GM23338 (cell line): Measurements from ENCODE around the gene FHIP1A. TPM values are rescaled to one million over a fixed set of nuclear protein-coding genes. Genes with fewer than 3 reads are reported as not detected.

ENCODE experiments used
- ATAC-seq: fragments of 200-7000 bp; cut with Tn5 transposase; 3 replicates; pipeline ENCODE4 v1.9.1; 2020
- DNase-seq: peaks from one replicate; pipeline ENCODE4 v3.0.0-alpha.2; 2015; ENCODE audit warnings: low spot score
- H2AFZ ChIP-seq: fragments of 200-600 bp; sonication (generic); 2 replicates; pipeline ENCODE4 v1.8.0; 2016; ENCODE audit warnings: antibody characterized with exemption, mild to moderate bottlenecking, moderate library complexity
- H3F3A ChIP-seq: fragments of 200-600 bp; sonication (generic); replicated peaks from 2 replicates; pipeline ENCODE4 v1.8.0; 2017; ENCODE audit warnings: antibody characterized with exemption, mixed run types, low read depth
- H3K27ac ChIP-seq: fragments of 200-600 bp; sonication (generic); 2 replicates; pipeline ENCODE4 v1.6.1; 2016; ENCODE audit warnings: low read depth
- H3K27me3 ChIP-seq: fragments of 200-600 bp; sonication (generic); 2 replicates; pipeline ENCODE4 v1.8.0; 2016; ENCODE audit warnings: mild to moderate bottlenecking, mixed run types, moderate library complexity; ENCODE audit not compliant: insufficient read depth
- H3K36me3 ChIP-seq: fragments of 200-600 bp; sonication (generic); 2 replicates; pipeline ENCODE4 v1.8.0; 2016; ENCODE audit warnings: mild to moderate bottlenecking; ENCODE audit not compliant: insufficient read depth
- H3K4me1 ChIP-seq: fragments of 200-600 bp; sonication (generic); 2 replicates; pipeline ENCODE4 v1.8.0; 2016; ENCODE audit warnings: mild to moderate bottlenecking, moderate library complexity; ENCODE audit not compliant: insufficient read depth
- H3K4me2 ChIP-seq: fragments of 200-600 bp; sonication (generic); 2 replicates; pipeline ENCODE4 v1.7.1; 2017; ENCODE audit warnings: mixed run types
- H3K4me3 ChIP-seq: fragments of 200-600 bp; sonication (generic); 2 replicates; pipeline ENCODE4 v1.6.1; 2016; ENCODE audit warnings: mixed run types
- H3K79me2 ChIP-seq: fragments of 200-600 bp; sonication (generic); replicated peaks from 2 replicates; pipeline ENCODE4 v1.8.0; 2017; ENCODE audit warnings: mild to moderate bottlenecking; ENCODE audit not compliant: insufficient read depth
- H3K9me2 ChIP-seq: fragments of 200-600 bp; sonication (generic); 2 replicates; pipeline ENCODE4 v1.8.0; 2017; ENCODE audit not compliant: insufficient read depth
- H4K20me1 ChIP-seq: fragments of 200-600 bp; sonication (generic); replicated peaks from 2 replicates; pipeline ENCODE4 v1.8.0; 2017; ENCODE audit warnings: mild to moderate bottlenecking; ENCODE audit not compliant: insufficient read depth
- H3K27ac Mint-ChIP-seq: 2 replicates; pipeline ENCODE4 v1.8.0; 2020; ENCODE audit warnings: inconsistent platforms, mild to moderate bottlenecking, moderate library complexity, mixed read lengths
- H3K27me3 Mint-ChIP-seq: 3 replicates; pipeline ENCODE4 v1.8.0; 2022; ENCODE audit warnings: low read depth, mild to moderate bottlenecking, moderate library complexity, mixed read lengths, inconsistent platforms; ENCODE audit not compliant: insufficient read depth, poor library complexity
- H3K36me3 Mint-ChIP-seq: 3 replicates; pipeline ENCODE4 v1.8.0; 2021; ENCODE audit warnings: low read depth, mild to moderate bottlenecking, inconsistent platforms, moderate library complexity, mixed read lengths
- H3K4me1 Mint-ChIP-seq: 3 replicates; pipeline ENCODE4 v1.8.0; 2020; ENCODE audit warnings: mild to moderate bottlenecking, inconsistent platforms, mixed read lengths
- H3K4me3 Mint-ChIP-seq: 3 replicates; pipeline ENCODE4 v1.8.0; 2021; ENCODE audit warnings: moderate library complexity, mild to moderate bottlenecking, inconsistent platforms, mixed read lengths
- H3K9me3 Mint-ChIP-seq: 3 replicates; pipeline ENCODE4 v1.8.0; 2020; ENCODE audit warnings: moderate library complexity, mild to moderate bottlenecking, inconsistent platforms, mixed read lengths
- EZH2phosphoT487 ChIP-seq: fragments of 200-600 bp; sonication (generic); IDR thresholded peaks from one replicate; pipeline ENCODE4 v1.8.1; 2018; ENCODE audit warnings: antibody characterized with exemption; ENCODE audit not compliant: unreplicated experiment
- POLR2AphosphoS5 ChIP-seq: IDR thresholded peaks from 2 replicates; pipeline ENCODE4 v1.6.1; 2016; ENCODE audit warnings: antibody characterized with exemption, low read depth
- long read RNA-seq: library from polyadenylated mRNA; unstranded; transcript quantifications from one replicate; pipeline ENCODE4 v2.0.0, GENCODE V29; 2020; ENCODE audit not compliant: unreplicated experiment
- polyA plus RNA-seq: library from polyadenylated mRNA; unstranded; fragments of >200 nt; fragmentation: Nextera tagmentation; extraction: Ambion mirVana; gene quantifications from 2 replicates; pipeline ENCODE4 v1.2.1, GENCODE V29; 2016
- total RNA-seq: library from RNA; depleted of rRNA; stranded (reverse); fragments of >200 nt; shearing (Covaris generic); gene quantifications from 2 replicates; pipeline ENCODE4 v1.2.3, GENCODE V29; 2014; rRNA removed
- TF ChIP-seq, protein P1 (sequence below): fragments of 250-450 bp; sonication (Bioruptor Pico); IDR thresholded peaks from 2 replicates; pipeline ENCODE4 v1.5.0; 2020; ENCODE audit warnings: mild to moderate bottlenecking, moderate library complexity
- TF ChIP-seq, protein P2 (sequence below): IDR thresholded peaks from 2 replicates; pipeline ENCODE4 v1.6.1; 2016; ENCODE audit warnings: antibody characterized with exemption

The FHIP1A gene
- 95.8 and 108 TPM in 2 replicates for total RNA-seq
- 9.4 and 11.3 TPM in 2 replicates for polyA plus RNA-seq
- long read RNA-seq, partial matches to known transcripts: 0 of 1 reads
- long read RNA-seq, other reads (novel, unspliced or antisense): 1 of 1 reads

DNA sequence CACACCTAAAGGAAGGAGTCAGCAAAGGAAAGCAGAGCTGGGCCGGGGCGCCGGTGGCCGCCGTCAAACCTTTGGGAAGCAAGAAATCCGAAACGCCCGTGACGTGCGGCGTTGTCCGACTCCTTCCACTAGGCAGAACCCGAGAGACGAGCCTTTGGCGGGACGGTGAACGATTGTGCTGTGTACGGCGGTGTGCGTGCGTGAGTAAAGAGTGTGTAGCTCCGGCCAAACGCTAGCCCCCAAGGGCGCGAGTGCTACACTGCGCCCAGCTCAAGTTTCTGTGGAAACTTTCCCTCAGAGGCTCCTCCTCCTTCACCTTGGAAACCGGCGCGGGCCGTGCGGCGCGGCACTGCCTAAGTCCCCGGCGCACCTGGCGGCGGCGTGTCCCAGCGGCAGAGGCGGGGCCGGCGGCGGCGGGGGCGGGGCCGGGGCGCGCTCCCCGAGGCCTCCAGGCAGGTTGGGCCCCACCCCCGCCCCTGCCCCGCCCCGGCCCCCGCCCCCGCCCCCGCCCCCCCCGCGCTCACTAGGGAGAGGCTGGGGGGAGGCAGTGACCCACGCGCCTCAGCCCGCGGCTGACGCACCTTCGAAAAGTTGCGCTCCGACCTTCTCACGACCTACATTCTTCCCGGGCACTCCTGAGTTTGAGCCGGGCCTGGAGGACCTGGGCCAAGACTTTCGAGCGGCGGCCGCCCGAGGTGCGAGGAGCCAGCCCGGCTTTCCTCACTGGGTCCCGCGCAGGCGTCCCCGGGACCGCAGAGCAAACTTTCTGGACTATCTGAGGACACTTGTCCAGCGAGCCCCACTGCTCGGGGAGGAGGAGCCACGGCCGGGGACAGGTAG is at the start of gene FHIP1A:
Gene FHIP1A, plus strand, starts transcription at position 547 of the 840 bp plus-strand sequence. CDS start 157,084 bp downstream, outside the sequence.
- peak; percentile 99 for DNase-seq
- peak within 1 kb of the TSS; percentile 95 for H3K27ac ChIP-seq
- TF ChIP-seq, protein P1, sequence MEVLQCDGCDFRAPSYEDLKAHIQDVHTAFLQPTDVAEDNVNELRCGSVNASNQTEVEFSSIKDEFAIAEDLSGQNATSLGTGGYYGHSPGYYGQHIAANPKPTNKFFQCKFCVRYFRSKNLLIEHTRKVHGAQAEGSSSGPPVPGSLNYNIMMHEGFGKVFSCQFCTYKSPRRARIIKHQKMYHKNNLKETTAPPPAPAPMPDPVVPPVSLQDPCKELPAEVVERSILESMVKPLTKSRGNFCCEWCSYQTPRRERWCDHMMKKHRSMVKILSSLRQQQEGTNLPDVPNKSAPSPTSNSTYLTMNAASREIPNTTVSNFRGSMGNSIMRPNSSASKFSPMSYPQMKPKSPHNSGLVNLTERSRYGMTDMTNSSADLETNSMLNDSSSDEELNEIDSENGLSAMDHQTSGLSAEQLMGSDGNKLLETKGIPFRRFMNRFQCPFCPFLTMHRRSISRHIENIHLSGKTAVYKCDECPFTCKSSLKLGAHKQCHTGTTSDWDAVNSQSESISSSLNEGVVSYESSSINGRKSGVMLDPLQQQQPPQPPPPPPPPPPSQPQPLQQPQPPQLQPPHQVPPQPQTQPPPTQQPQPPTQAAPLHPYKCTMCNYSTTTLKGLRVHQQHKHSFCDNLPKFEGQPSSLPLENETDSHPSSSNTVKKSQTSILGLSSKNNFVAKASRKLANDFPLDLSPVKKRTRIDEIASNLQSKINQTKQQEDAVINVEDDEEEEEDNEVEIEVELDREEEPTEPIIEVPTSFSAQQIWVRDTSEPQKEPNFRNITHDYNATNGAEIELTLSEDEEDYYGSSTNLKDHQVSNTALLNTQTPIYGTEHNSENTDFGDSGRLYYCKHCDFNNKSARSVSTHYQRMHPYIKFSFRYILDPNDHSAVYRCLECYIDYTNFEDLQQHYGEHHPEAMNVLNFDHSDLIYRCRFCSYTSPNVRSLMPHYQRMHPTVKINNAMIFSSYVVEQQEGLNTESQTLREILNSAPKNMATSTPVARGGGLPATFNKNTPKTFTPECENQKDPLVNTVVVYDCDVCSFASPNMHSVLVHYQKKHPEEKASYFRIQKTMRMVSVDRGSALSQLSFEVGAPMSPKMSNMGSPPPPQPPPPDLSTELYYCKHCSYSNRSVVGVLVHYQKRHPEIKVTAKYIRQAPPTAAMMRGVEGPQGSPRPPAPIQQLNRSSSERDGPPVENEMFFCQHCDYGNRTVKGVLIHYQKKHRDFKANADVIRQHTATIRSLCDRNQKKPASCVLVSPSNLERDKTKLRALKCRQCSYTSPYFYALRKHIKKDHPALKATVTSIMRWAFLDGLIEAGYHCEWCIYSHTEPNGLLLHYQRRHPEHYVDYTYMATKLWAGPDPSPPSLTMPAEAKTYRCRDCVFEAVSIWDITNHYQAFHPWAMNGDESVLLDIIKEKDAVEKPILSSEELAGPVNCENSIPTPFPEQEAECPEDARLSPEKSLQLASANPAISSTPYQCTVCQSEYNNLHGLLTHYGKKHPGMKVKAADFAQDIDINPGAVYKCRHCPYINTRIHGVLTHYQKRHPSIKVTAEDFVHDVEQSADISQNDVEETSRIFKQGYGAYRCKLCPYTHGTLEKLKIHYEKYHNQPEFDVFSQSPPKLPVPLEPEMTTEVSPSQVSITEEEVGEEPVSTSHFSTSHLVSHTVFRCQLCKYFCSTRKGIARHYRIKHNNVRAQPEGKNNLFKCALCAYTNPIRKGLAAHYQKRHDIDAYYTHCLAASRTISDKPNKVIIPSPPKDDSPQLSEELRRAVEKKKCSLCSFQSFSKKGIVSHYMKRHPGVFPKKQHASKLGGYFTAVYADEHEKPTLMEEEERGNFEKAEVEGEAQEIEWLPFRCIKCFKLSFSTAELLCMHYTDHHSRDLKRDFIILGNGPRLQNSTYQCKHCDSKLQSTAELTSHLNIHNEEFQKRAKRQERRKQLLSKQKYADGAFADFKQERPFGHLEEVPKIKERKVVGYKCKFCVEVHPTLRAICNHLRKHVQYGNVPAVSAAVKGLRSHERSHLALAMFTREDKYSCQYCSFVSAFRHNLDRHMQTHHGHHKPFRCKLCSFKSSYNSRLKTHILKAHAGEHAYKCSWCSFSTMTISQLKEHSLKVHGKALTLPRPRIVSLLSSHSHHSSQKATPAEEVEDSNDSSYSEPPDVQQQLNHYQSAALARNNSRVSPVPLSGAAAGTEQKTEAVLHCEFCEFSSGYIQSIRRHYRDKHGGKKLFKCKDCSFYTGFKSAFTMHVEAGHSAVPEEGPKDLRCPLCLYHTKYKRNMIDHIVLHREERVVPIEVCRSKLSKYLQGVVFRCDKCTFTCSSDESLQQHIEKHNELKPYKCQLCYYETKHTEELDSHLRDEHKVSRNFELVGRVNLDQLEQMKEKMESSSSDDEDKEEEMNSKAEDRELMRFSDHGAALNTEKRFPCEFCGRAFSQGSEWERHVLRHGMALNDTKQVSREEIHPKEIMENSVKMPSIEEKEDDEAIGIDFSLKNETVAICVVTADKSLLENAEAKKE (CRISPR knock-in tag): no peak
- TF ChIP-seq, protein P2, sequence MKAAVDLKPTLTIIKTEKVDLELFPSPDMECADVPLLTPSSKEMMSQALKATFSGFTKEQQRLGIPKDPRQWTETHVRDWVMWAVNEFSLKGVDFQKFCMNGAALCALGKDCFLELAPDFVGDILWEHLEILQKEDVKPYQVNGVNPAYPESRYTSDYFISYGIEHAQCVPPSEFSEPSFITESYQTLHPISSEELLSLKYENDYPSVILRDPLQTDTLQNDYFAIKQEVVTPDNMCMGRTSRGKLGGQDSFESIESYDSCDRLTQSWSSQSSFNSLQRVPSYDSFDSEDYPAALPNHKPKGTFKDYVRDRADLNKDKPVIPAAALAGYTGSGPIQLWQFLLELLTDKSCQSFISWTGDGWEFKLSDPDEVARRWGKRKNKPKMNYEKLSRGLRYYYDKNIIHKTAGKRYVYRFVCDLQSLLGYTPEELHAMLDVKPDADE: no peak; the same call in 1 of the 2 replicates
- TF ChIP-seq EZH2phosphoT487: no peak
- TF ChIP-seq POLR2AphosphoS5: peak; percentile 91
- peak within 1 kb of the TSS; percentile 97 for H3K4me2 ChIP-seq
- peaks cover 55% of the 10 kb centered on the region for H3K79me2 ChIP-seq
- H3K9me2 ChIP-seq: no peaks in the 10 kb centered on the region
- Mint-ChIP-seq H3K27ac (peak within 1 kb of the TSS; percentile 96), H3K9me3 (no peaks in the 10 kb centered on the region; the same call in 1 of the 3 replicates), H3K36me3 (peaks cover 6% of the 10 kb centered on the region), H3K4me1 (peaks cover 30% of the 10 kb centered on the region), H3K27me3 (peaks cover 11% of the 10 kb centered on the region), H3K4me3 (peak within 1 kb of the TSS; percentile 94)
- peak within 1 kb of the TSS; percentile 90 for H2AFZ ChIP-seq
- H3K4me1 ChIP-seq: peaks cover 29% of the 10 kb centered on the region
- H3F3A ChIP-seq: peaks cover 19% of the 10 kb centered on the region
- peak; percentile 78 for ATAC-seq
- no peaks in the 10 kb centered on the region for H3K27me3 ChIP-seq
- no peaks in the 10 kb centered on the region for H3K36me3 ChIP-seq
- peaks cover 14% of the 10 kb centered on the region; the same call in 1 of the 2 replicates for H4K20me1 ChIP-seq
- H3K4me3 ChIP-seq: peak within 1 kb of the TSS; percentile 87
